ENCODE data around the gene LDLRAD4.

LDLRAD4 gene

DNA sequence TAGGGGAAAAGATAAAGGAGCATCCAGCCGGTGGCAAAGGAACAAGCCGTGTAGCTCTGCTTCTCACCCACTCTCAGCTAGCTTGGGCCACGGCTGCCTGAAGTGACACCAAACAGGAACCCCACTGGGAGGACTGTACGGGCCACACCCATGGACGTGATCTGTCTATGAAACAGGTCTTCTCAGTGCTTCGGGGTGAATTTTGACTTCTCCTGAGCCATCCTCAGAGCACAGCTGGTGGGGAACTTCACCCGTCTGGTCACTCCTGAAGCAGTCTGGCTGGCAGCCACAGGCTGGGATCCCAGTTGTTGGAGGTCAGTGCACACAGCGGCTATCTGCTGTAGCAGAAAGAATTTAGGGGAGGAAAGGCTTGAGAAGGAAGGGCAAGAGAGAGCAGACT, 284.0 kb downstream of the LDLRAD4 start:
- DNase-seq (ENCODE audit: low read depth) = no peak
- no peak overlapping the region for H3K4me3 ChIP-seq (ENCODE audit: low read length)
- TF ChIP-seq CTCF (conservative IDR thresholded peaks at IDR 0.05; ENCODE audit: low read depth, low read length) = no peak

DNA sequence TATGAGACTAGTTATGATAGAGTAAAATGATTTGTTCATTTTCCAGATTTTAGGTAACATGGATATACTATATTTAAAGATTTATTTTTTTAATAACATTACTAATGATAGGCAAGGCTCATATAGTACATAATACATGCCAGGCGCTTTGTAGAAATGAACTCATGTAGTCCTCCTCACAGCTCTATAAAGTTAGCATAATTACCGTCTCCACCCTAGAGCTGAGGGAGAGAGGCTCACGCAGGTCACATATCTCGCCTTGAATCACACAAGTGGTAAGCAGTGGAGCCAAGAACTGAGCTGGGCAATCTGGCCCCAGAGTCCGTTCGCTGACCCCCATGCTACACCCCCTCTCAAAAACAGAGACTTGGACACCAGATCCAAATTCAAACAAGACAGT, 285.3 kb downstream of the LDLRAD4 start:
- TF ChIP-seq CTCF (conservative IDR thresholded peaks at IDR 0.05; ENCODE audit: low read depth, low read length) = no peak
- DNase-seq (ENCODE audit: low read depth) = no peak
- no peak overlapping the region for H3K4me3 ChIP-seq (ENCODE audit: low read length)

- DNase-seq (ENCODE audit: low read depth) = no peak
- no peak for TF ChIP-seq CTCF (conservative IDR thresholded peaks at IDR 0.05; ENCODE audit: low read depth, low read length)
- H3K4me3 ChIP-seq (ENCODE audit: low read length) = no peak overlapping the region
Observed at GRCh38 chr18:13505780-13506345, 287.3 kb downstream of the LDLRAD4 start.

DNA sequence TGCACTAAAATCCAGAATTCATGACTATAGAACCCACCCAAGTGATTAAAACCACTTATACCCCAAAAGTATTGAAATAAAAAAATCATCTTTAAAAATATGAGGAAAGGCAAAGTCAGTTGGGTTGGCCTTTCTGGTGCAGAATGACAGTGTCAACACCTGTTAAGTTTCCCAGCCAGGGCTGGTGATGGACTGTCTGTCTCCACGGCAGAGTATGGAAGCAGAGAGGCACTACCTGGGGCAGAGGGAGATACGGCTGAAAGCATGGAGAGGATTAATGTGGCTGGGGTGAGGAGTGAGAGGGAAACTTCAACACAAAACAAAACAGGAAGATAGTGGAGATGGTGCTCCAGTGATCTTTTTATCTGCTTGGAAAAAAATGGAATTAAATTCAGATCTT, 292.0 kb downstream of the LDLRAD4 start:
- no peak for TF ChIP-seq CTCF (conservative IDR thresholded peaks at IDR 0.05; ENCODE audit: low read depth, low read length)
- DNase-seq (ENCODE audit: low read depth) = no peak
- no peak overlapping the region for H3K4me3 ChIP-seq (ENCODE audit: low read length)

DNA sequence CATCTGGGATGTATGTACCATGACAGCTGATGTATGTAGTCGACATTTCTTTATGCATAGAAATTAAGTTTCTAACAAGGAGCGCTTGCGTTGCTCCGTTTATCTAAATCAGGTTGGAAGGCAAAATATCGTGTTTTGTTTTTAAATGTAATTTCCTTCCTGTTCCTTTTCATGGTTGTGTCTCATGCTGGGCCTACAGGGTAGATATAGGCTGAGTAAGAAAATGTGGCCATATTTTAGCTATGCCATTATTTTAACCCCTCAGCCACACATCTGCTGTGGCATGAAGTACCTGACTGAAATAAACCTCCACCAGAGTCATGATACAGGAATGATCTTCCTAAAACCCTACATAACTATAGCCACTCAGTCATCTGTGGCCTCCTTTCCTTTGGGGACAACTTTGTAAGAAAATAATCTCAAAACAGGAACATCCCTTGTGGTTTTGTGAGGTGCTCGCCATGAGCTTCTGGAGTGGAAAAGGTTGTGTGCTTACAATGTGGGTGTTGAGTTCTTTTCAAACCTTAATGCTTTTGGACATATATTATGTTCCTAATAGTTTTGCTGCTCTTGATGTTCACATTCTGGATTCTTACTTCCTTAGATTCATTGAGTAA, 293.5 kb downstream of the LDLRAD4 start:
- DNase-seq (ENCODE audit: low read depth) = no peak
- TF ChIP-seq CTCF (conservative IDR thresholded peaks at IDR 0.05; ENCODE audit: low read depth, low read length) = no peak
- no peak overlapping the region for H3K4me3 ChIP-seq (ENCODE audit: low read length)

GRCh38 chr18:13513021-13513420, 294.5 kb downstream of the LDLRAD4 start:
- TF ChIP-seq CTCF (conservative IDR thresholded peaks at IDR 0.05; ENCODE audit: low read depth, low read length) = no peak
- DNase-seq (ENCODE audit: low read depth) = peak; percentile 9
- H3K4me3 ChIP-seq (ENCODE audit: low read length) = no peak overlapping the region

DNA sequence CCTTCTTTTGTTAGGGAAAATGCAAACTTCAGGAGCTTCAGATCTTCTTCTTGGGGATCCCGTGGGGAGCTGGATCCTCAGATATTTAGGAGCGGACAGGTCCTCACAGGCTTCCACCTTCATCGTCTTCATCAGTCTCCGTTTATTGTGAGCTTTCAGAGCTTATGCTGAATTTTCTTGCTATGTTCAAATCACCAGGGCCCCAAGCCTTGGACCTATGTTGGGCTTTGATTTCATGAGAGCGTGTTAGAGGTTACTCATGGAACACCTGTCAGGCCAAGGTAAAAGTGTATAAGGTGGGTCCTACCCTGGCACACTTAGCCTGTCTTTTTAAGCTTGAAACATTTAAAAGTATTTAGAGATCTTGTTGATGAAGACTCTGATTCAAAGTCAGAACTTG, 294.9 kb downstream of the LDLRAD4 start:
- no peak for DNase-seq (ENCODE audit: low read depth)
- no peak overlapping the region for H3K4me3 ChIP-seq (ENCODE audit: low read length)
- no peak for TF ChIP-seq CTCF (conservative IDR thresholded peaks at IDR 0.05; ENCODE audit: low read depth, low read length)

Measured in retinal pigment epithelial cell (primary cell).